ENCODE data around the gene THEM5. TPM values are rescaled to one million over a fixed set of nuclear protein-coding genes. Genes with fewer than 3 reads are reported as not detected.

The THEM5 gene

DNA sequence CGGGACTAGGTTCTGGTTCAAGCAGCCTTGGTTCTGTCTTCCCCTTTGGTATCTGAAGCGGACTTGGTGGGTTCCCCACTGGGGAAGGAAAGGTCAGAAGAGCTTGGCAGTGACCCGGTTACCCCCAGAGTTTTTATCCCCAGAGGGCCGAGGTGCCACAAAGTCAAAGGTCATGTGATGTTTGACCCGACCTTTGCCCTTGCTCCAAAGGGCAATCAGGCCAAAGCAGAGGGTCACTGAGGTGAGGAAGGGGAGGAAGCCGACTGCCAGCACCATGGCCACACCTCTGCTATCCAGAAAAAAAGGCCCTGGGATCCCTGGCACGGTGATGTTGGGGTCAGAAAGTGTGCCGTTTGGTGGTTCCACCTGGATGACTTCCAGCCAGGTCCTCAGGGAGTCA, 52.7 kb downstream of the THEM5 start:
- WGBS (ENCODE audit: extremely low coverage, insufficient coverage, low lambda C conversion rate): no CpG with 5 or more reads among the region's 8 CpGs
- Histone ChIP-seq H3K4me3 (ENCODE audit: low read length) (no peak overlapping the region), H3K27ac (ENCODE audit: low read depth, low read length) (no peak overlapping the region), H3K4ac (ENCODE audit: low read depth, low read length) (no peak overlapping the region), H2BK5ac (ENCODE audit: low read length) (no peak overlapping the region), H3K79me1 (ENCODE audit: low read length) (no peaks in the 10 kb centered on the region), H3K36me3 (ENCODE audit: control insufficient read depth, insufficient read depth, low read length) (no peaks in the 10 kb centered on the region), H3K79me2 (ENCODE audit: control insufficient read depth, insufficient read depth, low read length) (no peaks in the 10 kb centered on the region), H4K8ac (ENCODE audit: low read depth, low read length) (no peak overlapping the region), H3K18ac (ENCODE audit: low read length) (no peak overlapping the region), H2BK15ac (replicated peaks; ENCODE audit: low read depth) (no peak overlapping the region), H3K4me1 (ENCODE audit: control insufficient read depth, low read depth, low read length) (peaks cover 2% of the 10 kb centered on the region), H3K4me2 (ENCODE audit: low read length) (no peak overlapping the region), H3K23ac (ENCODE audit: low read length) (no peak overlapping the region), H3K56ac (ENCODE audit: low read length) (no peak overlapping the region), H2AK5ac (ENCODE audit: low read length) (no peak overlapping the region), H3K27me3 (ENCODE audit: insufficient read depth, low read length, poor library complexity) (no peaks in the 10 kb centered on the region), H3K9ac (ENCODE audit: low read length) (no peak overlapping the region), H4K5ac (ENCODE audit: low read length) (no peak overlapping the region), H2BK120ac (ENCODE audit: low read depth, low read length) (no peak overlapping the region)
- no peak for DNase-seq

DNA sequence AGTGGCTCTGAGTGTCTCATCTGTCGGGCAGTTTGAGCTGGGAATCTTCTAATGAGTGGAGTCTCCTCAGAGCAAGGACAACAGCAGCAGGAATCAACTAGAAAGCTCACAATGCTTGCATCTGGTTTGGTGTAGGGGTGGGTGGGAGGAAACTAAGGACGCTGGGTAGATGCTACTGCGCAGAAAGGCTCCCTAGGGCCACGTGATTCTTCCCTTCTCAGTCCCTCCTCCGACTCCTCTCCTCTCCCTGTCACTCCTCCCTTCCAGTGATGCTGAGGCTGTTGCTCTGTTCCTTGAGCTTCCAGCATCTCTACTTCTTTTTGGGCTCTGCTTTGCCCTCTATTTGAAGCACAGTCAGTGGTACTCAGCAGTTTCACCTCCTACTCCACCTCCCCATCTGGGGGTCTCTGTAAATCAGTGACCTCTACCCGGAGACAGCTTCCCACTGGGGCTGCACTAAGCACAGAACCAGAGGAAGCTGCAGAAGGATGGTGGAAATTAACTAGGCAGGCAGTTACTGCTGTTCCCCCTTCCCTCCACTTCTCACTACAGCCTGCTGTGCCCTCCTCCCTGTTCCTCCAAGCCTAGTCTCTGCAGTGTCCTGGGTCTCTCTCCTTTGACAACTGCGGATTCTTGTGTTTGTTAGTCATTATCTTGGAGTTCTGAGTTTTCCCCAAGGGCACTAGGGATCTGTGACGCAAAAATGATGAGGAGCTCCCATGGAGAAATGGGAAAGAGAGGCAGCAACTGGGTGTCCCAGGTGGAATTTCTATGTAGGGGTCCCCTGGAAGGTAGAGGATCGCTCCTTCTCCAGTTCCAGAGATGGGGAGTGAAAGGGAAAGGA, 54.1 kb downstream of the THEM5 start:
- no peak overlapping the region for H3K56ac ChIP-seq (ENCODE audit: low read length)
- no peak overlapping the region for H3K4me2 ChIP-seq (ENCODE audit: low read length)
- H3K79me2 ChIP-seq (ENCODE audit: control insufficient read depth, insufficient read depth, low read length): no peaks in the 10 kb centered on the region
- H3K4me1 ChIP-seq (ENCODE audit: control insufficient read depth, low read depth, low read length): peaks cover 2% of the 10 kb centered on the region
- H4K8ac ChIP-seq (ENCODE audit: low read depth, low read length): no peak overlapping the region
- no peak overlapping the region for H2BK120ac ChIP-seq (ENCODE audit: low read depth, low read length)
- no peak overlapping the region for H3K9ac ChIP-seq (ENCODE audit: low read length)
- no peak overlapping the region for H3K4ac ChIP-seq (ENCODE audit: low read depth, low read length)
- no peak overlapping the region for H2AK5ac ChIP-seq (ENCODE audit: low read length)
- H3K36me3 ChIP-seq (ENCODE audit: control insufficient read depth, insufficient read depth, low read length): no peaks in the 10 kb centered on the region
- no peak overlapping the region for H2BK5ac ChIP-seq (ENCODE audit: low read length)
- no peak for DNase-seq
- H3K23ac ChIP-seq (ENCODE audit: low read length): no peak overlapping the region
- no peaks in the 10 kb centered on the region for H3K27me3 ChIP-seq (ENCODE audit: insufficient read depth, low read length, poor library complexity)
- H3K79me1 ChIP-seq (ENCODE audit: low read length): no peaks in the 10 kb centered on the region
- H2BK15ac ChIP-seq (replicated peaks; ENCODE audit: low read depth): no peak overlapping the region
- no peak overlapping the region for H4K5ac ChIP-seq (ENCODE audit: low read length)
- no peak overlapping the region for H3K27ac ChIP-seq (ENCODE audit: low read depth, low read length)
- no CpG with 5 or more reads among the region's 9 CpGs for WGBS (ENCODE audit: extremely low coverage, insufficient coverage, low lambda C conversion rate)
- H3K4me3 ChIP-seq (ENCODE audit: low read length): no peak overlapping the region
- H3K18ac ChIP-seq (ENCODE audit: low read length): no peak overlapping the region

GRCh38 chr1:151798571-151798970, 54.9 kb downstream of the THEM5 start:
- Histone ChIP-seq H4K8ac (ENCODE audit: low read depth, low read length) (no peak overlapping the region), H3K79me1 (ENCODE audit: low read length) (no peaks in the 10 kb centered on the region), H3K56ac (ENCODE audit: low read length) (no peak overlapping the region), H3K18ac (ENCODE audit: low read length) (no peak overlapping the region), H4K5ac (ENCODE audit: low read length) (no peak overlapping the region), H3K36me3 (ENCODE audit: control insufficient read depth, insufficient read depth, low read length) (no peaks in the 10 kb centered on the region), H3K4me2 (ENCODE audit: low read length) (no peak overlapping the region), H3K79me2 (ENCODE audit: control insufficient read depth, insufficient read depth, low read length) (no peaks in the 10 kb centered on the region), H3K4ac (ENCODE audit: low read depth, low read length) (no peak overlapping the region), H2AK5ac (ENCODE audit: low read length) (no peak overlapping the region), H3K27ac (ENCODE audit: low read depth, low read length) (no peak overlapping the region), H3K9ac (ENCODE audit: low read length) (no peak overlapping the region), H3K27me3 (ENCODE audit: insufficient read depth, low read length, poor library complexity) (no peaks in the 10 kb centered on the region), H3K4me3 (ENCODE audit: low read length) (no peak overlapping the region), H2BK5ac (ENCODE audit: low read length) (no peak overlapping the region), H3K4me1 (ENCODE audit: control insufficient read depth, low read depth, low read length) (peaks cover 2% of the 10 kb centered on the region), H2BK120ac (ENCODE audit: low read depth, low read length) (no peak overlapping the region), H3K23ac (ENCODE audit: low read length) (no peak overlapping the region), H2BK15ac (replicated peaks; ENCODE audit: low read depth) (no peak overlapping the region)
- DNase-seq: no peak
- WGBS (ENCODE audit: extremely low coverage, insufficient coverage, low lambda C conversion rate): 100% methylated on average over 1 of the region's 5 CpGs

Small RNAs within 50 kb of the gene (small RNA-seq; reads per million reads assigned to genes)
- gene RF00019 (ENCODE audit: insufficient read depth): not detected

Data from mesendoderm (in vitro differentiated cells).